PC-3 (cell line): ENCODE measurements around the gene LRCH1. TPM values are rescaled to one million over a fixed set of nuclear protein-coding genes. Genes with fewer than 3 reads are reported as not detected.

Experiments used
- ATAC-seq: fragments of 200-7000 bp; cut with Tn5 transposase; 2 replicates; pipeline ENCODE4 v1.9.1; 2020; ENCODE audit warnings: mild to moderate bottlenecking, moderate library complexity
- BruUV-seq: library from RNA; stranded (reverse); fragments of 400-500 nt; replicated peaks from 2 replicates; lab custom pipeline; 2021; lab: Mats Ljungman, UMichigan
- CTCF ChIA-PET: fragments of 300-600 bp; sonication (Branson Sonifier 250); formaldehyde crosslinking; loops from one replicate; lab custom pipeline; 2022; ENCODE audit warnings: antibody characterized with exemption; lab: Charles Lee
- POLR2A ChIA-PET: fragments of 300-600 bp; sonication (Branson Sonifier 250); formaldehyde crosslinking; loops from one replicate; lab custom pipeline; 2022; ENCODE audit warnings: antibody characterized with exemption; ENCODE audit not compliant: unreplicated experiment; lab: Charles Lee
- DNase-seq: peaks from one replicate; pipeline ENCODE4 v3.0.0-alpha.2; 2015
- H2AFZ ChIP-seq: fragments of 300-600 bp; sonication (generic); 2 replicates; pipeline ENCODE4 v1.6.0; 2016; ENCODE audit warnings: antibody characterized with exemption, low read length
- H3F3A ChIP-seq: fragments of 300-600 bp; sonication (generic); one replicate; pipeline ENCODE4 v1.6.0; 2017; ENCODE audit warnings: antibody characterized with exemption, low read length, control low read depth, mild to moderate bottlenecking; ENCODE audit not compliant: unreplicated experiment
- H3K27ac ChIP-seq: fragments of 300-600 bp; sonication (generic); 2 replicates; pipeline ENCODE4 v1.5.1; 2016; ENCODE audit warnings: mild to moderate bottlenecking, low read length
- H3K27me3 ChIP-seq: fragments of 300-600 bp; sonication (generic); 2 replicates; pipeline ENCODE4 v1.6.1; 2016; ENCODE audit warnings: low read length, mixed read lengths
- H3K36me3 ChIP-seq: fragments of 300-600 bp; sonication (generic); 2 replicates; pipeline ENCODE4 v1.6.1; 2016; ENCODE audit warnings: low read depth, mixed run types, low read length, mixed read lengths
- H3K4me1 ChIP-seq: fragments of 300-600 bp; sonication (generic); 2 replicates; pipeline ENCODE4 v1.5.1; 2016; ENCODE audit warnings: low read length; ENCODE audit not compliant: insufficient read depth
- H3K4me2 ChIP-seq: fragments of 300-600 bp; sonication (generic); 2 replicates; pipeline ENCODE4 v1.6.0; 2016; ENCODE audit warnings: low read length
- H3K4me3 ChIP-seq: fragments of 300-600 bp; sonication (generic); 2 replicates; pipeline ENCODE4 v1.5.1; 2016; ENCODE audit warnings: mild to moderate bottlenecking, low read length, mixed read lengths
- H3K79me2 ChIP-seq: fragments of 300-600 bp; sonication (generic); 2 replicates; pipeline ENCODE4 v1.6.1; 2017; ENCODE audit warnings: low read length, mixed read lengths
- H3K9ac ChIP-seq: fragments of 300-600 bp; sonication (generic); 2 replicates; pipeline ENCODE4 v1.6.0; 2016; ENCODE audit warnings: mild to moderate bottlenecking, low read length
- H3K9me2 ChIP-seq: fragments of 300-600 bp; sonication (generic); replicated peaks from 2 replicates; pipeline ENCODE4 v1.6.1; 2016; ENCODE audit warnings: mixed run types, low read length, mixed read lengths
- H3K9me3 ChIP-seq: fragments of 300-600 bp; sonication (generic); 2 replicates; pipeline ENCODE4 v1.6.1; 2016; ENCODE audit warnings: low read length, mixed read lengths
- H4K20me1 ChIP-seq: fragments of 300-600 bp; sonication (generic); 2 replicates; pipeline ENCODE4 v1.6.1; 2016; ENCODE audit warnings: low read length, mixed read lengths
- CTCF ChIP-seq: fragments of 300-600 bp; sonication (generic); conservative IDR thresholded peaks from 2 replicates; pipeline ENCODE4 v1.5.1; 2017; ENCODE audit warnings: antibody characterized with exemption, low read depth, mild to moderate bottlenecking, low read length
- EZH2 ChIP-seq: fragments of 300-600 bp; sonication (generic); IDR thresholded peaks from one replicate; pipeline ENCODE4 v1.6.1; 2017; ENCODE audit warnings: antibody characterized with exemption, mild to moderate bottlenecking, low read length; ENCODE audit not compliant: unreplicated experiment
- EZH2phosphoT487 ChIP-seq: fragments of 300-600 bp; sonication (generic); IDR thresholded peaks from 2 replicates; pipeline ENCODE4 v1.6.1; 2018; ENCODE audit warnings: mild to moderate bottlenecking, antibody characterized with exemption, low read length, borderline replicate concordance
- intact Hi-C: fragments of 100-400 bp; cut with micrococcal nuclease; formaldehyde crosslinking; loops from 2 replicates; pipeline ENCODE4 v1.9.0; 2023
- total RNA-seq: library from RNA; depleted of rRNA; stranded (reverse); fragments of >200 nt; gene quantifications from 2 replicates; pipeline ENCODE4 v1.2.3, GENCODE V29; 2014

The LRCH1 gene
- total RNA-seq, 1 experiment from 2014 or later = 4.3 TPM

- Histone ChIP-seq H4K20me1 (peaks cover 4% of the 10 kb centered on the region; the same call in 1 of the 2 replicates), H3K9me2 (no peaks in the 10 kb centered on the region), H3K27ac (no peak overlapping the region), H3K79me2 (peaks cover 68% of the 10 kb centered on the region), H3K27me3 (no peaks in the 10 kb centered on the region), H3K9me3 (no peaks in the 10 kb centered on the region), H3K4me2 (no peak overlapping the region), H3K4me1 (no peaks in the 10 kb centered on the region), H3K9ac (no peak overlapping the region), H2AFZ (no peak overlapping the region), H3K36me3 (no peaks in the 10 kb centered on the region), H3F3A (no peaks in the 10 kb centered on the region), H3K4me3 (no peak overlapping the region)
- DNase-seq = no peak
- BruUV-seq = no TSS peak
- no peak for TF ChIP-seq EZH2
- TF ChIP-seq CTCF = no peak
- no peak for TF ChIP-seq EZH2phosphoT487
- ATAC-seq = no peak
- intact Hi-C loops = no loop called here
- ChIA-PET CTCF (no interaction called here), POLR2A (no interaction called here)
Observed at GRCh38 chr13:46569456-46569855, 16.5 kb downstream of the LRCH1 start.

GRCh38 chr13:46570273-46570672 lies 17.3 kb downstream of the LRCH1 start:
- H3K27me3 ChIP-seq = no peaks in the 10 kb centered on the region
- H3K9me3 ChIP-seq = no peaks in the 10 kb centered on the region
- H4K20me1 ChIP-seq = peaks cover 4% of the 10 kb centered on the region; the same call in 1 of the 2 replicates
- POLR2A ChIA-PET = no interaction called here
- ATAC-seq = no peak
- H3K4me1 ChIP-seq = peaks cover 2% of the 10 kb centered on the region; the same call in 1 of the 2 replicates
- peaks cover 68% of the 10 kb centered on the region for H3K79me2 ChIP-seq
- DNase-seq = no peak
- H3F3A ChIP-seq = no peaks in the 10 kb centered on the region
- TF ChIP-seq EZH2 = no peak
- no peak for TF ChIP-seq EZH2phosphoT487
- no peak for TF ChIP-seq CTCF
- H3K36me3 ChIP-seq = no peaks in the 10 kb centered on the region
- no peak overlapping the region for H3K27ac ChIP-seq
- H3K9ac ChIP-seq = no peak overlapping the region
- H3K9me2 ChIP-seq = no peaks in the 10 kb centered on the region
- intact Hi-C loops = no loop called here
- H2AFZ ChIP-seq = no peak overlapping the region
- H3K4me3 ChIP-seq = no peak overlapping the region
- BruUV-seq = no TSS peak
- no peak overlapping the region for H3K4me2 ChIP-seq
- CTCF ChIA-PET = no interaction called here

- intact Hi-C loops = no loop called here
- Histone ChIP-seq H3K4me2 (no peak overlapping the region), H3K36me3 (no peaks in the 10 kb centered on the region), H2AFZ (no peak overlapping the region), H3K4me1 (peaks cover 12% of the 10 kb centered on the region; the same call in 1 of the 2 replicates), H3K4me3 (no peak overlapping the region), H4K20me1 (peaks cover 4% of the 10 kb centered on the region; the same call in 1 of the 2 replicates), H3K9ac (no peak overlapping the region), H3F3A (no peaks in the 10 kb centered on the region), H3K9me3 (no peaks in the 10 kb centered on the region), H3K27ac (no peak overlapping the region), H3K79me2 (peaks cover 66% of the 10 kb centered on the region), H3K27me3 (no peaks in the 10 kb centered on the region), H3K9me2 (no peaks in the 10 kb centered on the region)
- TF ChIP-seq EZH2phosphoT487 (no peak), CTCF (no peak), EZH2 (no peak)
- no peak for DNase-seq
- BruUV-seq = no TSS peak
- ChIA-PET CTCF (no interaction called here), POLR2A (no interaction called here)
- no peak for ATAC-seq
Observed at GRCh38 chr13:46571189-46571908, 18.4 kb downstream of the LRCH1 start.
